NK-92 (cell line): Measurements from ENCODE around the gene CCDC92.

Source experiments
- DNase-seq: peaks from one replicate; lab custom pipeline; 2025; ENCODE audit not compliant: unreplicated experiment; lab: John Stamatoyannopoulos, UW

The CCDC92 gene

GRCh38 chr12:124002654-124003053 is 30.0 kb upstream of the CCDC92 start:
- no peak for DNase-seq

DNA sequence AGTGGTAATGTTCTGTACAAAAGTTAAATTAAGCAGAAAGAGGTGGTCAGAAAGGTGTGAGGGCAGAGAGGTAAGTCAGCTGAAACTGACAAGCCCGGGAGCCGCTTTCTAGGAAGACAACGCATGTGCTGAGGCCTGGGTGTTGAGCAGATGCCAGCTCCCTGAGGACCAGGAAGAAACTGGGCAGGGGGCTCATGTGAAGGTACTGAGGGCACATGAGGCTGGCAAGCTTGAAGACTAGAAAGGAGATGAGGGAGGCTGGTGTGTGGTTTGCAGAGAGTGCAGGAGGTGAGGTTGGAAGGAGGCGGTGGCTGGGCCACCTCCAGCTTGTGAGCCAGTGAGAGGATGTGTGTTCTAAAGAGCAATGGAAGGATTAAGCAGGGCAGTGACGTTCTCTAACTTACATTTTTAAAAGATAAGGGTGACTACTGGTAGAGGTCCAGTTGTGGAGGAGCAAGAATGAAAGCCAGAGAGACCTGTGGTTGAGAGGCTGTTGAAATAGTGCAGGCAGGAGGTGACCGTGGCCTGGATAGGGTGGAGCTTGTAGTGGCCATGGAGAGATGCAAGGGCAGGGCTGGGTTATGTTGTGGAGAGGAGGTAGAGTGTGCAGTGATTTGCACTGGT is 29.5 kb upstream of the CCDC92 start:
- DNase-seq, result no peak

DNA sequence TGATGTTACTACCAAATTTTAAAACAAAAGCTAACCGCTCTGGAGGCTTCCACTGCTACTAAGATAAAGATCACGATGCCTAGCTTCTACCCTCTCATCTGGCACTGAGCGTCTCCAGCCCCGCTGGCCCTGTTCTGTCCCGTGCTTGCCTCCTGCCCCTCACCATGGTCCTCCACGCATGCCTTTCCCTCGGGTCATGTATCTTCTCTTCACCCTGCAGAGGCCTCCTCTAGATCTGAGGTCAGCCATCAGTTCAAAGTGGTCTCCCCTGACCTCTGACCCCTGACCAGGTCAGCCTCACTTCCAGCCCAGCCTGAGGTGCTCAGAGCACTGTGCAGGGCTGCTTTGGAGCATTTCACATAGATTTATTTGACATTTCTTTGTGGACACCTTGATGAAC is 28.7 kb upstream of the CCDC92 start:
- DNase-seq, result no peak

- DNase-seq, result no peak
Measured at GRCh38 chr12:124000111-124000510, 27.5 kb upstream of the CCDC92 start.

DNA sequence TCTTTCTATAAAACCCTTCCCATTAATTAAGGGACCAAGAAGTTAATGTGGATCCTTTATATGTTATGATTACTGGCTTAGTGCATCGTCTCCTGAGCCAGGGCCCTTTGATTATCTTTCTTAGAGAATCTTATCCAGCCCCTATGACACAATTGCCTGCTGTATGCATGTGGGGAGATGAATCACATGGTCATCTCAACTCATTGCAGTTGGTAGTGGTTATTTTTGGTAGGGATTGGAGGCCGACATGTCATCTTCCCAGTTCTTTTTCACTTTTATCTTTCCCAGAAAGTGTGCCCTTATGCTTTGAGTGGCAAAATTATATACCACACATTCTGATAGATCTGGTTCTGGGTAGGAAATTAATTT is 26.3 kb upstream of the CCDC92 start:
- no peak for DNase-seq

GRCh38 chr12:123998344-123998990 is 25.8 kb upstream of the CCDC92 start:
- no peak for DNase-seq

GRCh38 chr12:123997908-123998307 is 25.3 kb upstream of the CCDC92 start:
- no peak for DNase-seq

GRCh38 chr12:123997033-123997822 is 24.6 kb upstream of the CCDC92 start:
- no peak for DNase-seq

DNA sequence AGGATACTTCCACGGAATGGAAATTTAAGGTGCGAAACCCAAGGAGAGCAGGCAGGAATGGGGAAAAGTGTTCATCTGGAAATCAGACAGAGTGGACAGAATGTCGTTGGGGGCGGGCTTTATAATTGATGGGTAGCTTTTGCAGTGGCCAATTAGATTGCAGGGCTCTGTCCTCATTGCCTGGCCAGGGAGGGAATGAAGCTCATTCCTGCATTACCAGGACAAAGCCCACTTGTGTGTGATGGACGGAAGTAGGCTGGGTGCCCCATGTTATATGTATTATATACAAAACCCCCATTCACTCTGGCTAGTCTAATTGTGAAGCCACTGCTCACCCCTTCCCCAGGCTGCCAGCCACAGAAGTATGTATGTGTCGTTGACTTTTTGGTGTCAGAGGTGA is 23.9 kb upstream of the CCDC92 start:
- DNase-seq, result no peak

DNA sequence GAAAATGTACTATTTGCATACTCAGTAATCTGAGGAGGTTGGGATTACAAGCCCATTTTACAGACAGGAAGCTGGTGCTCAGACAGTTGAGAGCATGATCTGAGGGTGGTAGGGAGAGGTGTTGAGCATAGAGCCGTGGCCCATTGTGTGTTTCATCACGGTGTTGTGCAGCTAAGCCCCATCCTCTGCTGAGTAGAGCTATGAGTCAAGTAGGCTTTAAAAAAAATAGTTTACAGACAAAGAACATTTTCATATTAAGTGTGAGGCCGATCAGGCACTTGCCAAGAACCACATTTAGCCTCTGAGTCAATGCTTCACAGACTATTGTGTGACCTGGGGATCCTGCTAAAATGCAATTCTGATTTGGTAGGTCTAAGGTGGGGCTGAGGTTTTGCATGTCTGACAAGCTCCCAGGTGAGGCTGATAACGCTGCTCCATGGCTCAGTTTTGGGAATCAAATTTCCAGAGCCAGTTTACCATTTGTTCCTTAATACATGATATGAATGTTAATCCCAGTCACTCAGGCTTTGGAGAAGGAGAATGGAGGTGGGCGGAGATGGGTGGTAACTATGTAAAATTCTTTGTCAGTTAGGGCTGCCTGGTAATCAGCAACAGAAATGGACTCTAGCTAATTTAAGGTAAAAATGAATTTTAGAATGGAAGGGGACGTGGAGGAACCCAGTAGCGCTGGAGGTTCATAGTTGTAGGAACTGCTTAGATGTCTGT is 22.6 kb upstream of the CCDC92 start:
- DNase-seq, result no peak

- no peak for DNase-seq
Measured at GRCh38 chr12:123992118-123992825, 19.6 kb upstream of the CCDC92 start.

GRCh38 chr12:123991372-123991951 is 18.8 kb upstream of the CCDC92 start:
- DNase-seq, result no peak

DNA sequence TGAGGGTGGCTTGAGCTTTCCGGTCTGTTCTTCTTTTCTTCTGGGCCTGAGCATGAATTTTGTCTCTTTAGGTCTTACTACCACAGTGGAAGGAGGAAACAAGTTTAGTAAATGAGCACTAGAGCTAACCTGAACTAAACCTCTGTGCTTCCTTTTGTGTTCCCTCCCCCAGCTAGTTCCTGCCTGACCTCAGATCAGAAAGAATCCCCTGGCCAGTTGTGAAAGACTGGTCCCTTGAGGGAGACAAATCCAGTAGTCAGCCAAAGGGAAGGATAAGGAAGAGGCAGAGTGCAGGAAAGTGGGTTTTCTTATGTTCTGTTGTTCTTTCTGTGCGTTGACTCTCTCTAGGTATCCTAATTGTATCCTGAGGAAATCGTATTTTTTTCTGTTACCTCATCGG is 17.9 kb upstream of the CCDC92 start:
- DNase-seq, result no peak

GRCh38 chr12:123989753-123990152 is 17.1 kb upstream of the CCDC92 start:
- DNase-seq, result no peak

DNA sequence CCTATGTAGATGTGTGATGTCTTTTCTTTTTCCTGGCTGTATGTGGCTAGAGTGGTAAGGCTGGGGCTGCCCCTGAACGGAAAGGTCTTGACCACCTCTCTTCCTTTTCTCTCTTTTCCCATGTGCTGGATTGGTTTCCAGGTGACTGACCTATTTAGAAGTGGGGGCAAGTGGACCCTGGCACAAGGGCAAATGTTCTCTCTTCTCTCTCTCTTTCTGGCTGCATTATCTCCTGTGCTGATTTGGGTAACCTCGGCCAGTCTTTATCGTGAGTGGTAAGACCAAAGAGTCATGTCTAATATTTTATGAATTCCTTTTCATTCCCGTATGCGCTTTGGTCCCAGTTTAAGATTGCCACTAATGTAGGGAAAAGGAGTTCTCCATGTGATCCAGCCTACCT is 16.5 kb upstream of the CCDC92 start:
- no peak for DNase-seq

DNA sequence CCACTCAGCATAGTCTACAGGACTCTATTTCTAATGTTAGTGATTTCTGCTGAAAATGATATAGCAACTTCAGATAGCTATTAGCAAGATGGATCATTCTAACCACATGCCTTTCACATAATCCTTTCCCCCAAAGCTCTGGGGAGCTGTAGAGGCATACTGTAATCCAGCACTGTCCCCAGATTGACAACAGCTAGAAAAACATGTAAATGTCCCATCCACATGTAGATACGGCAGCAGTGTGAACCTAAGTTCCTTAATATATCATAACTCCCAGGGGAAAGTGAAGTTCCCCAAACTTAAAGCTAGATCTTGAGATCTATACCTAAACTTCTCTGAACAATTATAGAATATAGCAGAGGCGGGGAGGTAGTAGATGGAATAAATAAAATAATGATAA is 14.4 kb upstream of the CCDC92 start:
- DNase-seq, result no peak

DNA sequence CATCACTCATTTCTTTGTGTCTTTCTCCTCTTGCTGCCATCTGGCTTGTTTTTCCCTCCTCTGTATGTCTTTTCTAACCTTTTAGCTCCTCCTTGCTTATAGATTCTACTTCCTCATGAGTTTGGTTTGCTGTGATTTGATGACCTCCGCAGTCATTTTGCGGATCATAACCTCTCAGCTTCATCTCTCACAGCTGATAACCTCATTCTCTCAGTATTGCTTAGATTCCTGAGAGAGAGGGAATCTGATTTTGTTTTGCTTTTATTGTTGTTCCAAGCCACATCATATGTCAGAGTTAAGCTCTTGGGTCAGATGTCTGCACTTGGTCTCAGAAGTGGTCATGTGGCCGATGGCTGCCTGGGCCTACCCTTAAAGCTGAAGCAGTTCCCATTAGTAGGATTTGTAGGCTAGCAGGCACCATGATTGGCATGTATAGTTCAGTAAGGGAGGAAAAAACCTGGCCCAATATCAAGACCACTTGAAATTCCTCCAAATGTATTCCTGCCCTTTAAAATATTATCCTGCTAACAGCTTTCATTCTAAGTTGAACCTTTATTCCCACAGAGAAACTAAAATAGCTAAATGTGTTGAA is 13.8 kb upstream of the CCDC92 start:
- DNase-seq, result no peak

DNA sequence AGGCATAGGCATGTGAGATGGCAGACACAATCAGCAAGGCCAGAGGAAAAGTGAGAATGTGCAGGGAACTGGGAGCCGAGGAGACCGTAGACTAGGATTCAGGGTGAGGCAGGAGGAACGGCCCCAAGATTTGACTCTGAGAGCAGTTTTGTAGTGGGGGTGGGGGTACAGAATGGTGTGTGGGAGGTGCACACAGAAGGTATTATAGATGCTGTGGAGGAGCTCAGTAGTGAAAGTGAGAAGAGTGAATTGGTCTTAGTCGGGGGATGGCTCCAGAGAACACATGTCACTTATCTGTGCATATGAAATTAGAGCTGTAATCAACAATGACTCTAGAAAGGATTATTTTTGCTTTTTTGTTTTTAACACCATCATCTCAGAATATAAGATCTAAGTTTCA is 12.3 kb upstream of the CCDC92 start:
- no peak for DNase-seq

- no peak for DNase-seq
Measured at GRCh38 chr12:123983822-123984485, 11.3 kb upstream of the CCDC92 start.

GRCh38 chr12:123982269-123982668 is 9.6 kb upstream of the CCDC92 start:
- DNase-seq, result no peak
